Measurements from ENCODE around the gene PCARE.
"Not testable (repeated sequence)": the region's sequence is repeated elsewhere in the genome, so short reads cannot be mapped to it uniquely, and the experiment has no call there.

PCARE gene

DNA sequence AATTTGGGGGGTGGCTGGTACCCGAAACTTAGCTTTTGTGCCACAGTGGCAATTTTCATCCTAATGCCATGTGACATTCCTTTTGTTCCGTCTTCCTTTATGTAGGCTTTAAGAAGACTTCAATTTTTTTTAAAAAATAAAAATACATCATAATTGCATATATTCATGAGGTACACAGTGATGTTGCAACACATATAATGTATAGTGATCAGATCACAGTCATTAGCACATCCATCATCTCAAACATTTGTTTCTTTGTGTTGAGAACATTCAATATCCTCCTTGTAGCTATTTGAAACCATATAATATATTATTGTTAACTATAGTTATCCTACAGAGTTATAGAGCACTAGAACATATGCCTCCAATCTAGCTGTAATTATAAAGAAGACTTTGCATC is 34.9 kb upstream of the PCARE start:
- Histone ChIP-seq H3K9me3 (ENCODE audit: low read length) (no peaks in the 10 kb centered on the region), H3K4me2 (ENCODE audit: low read length) (no peak overlapping the region), H3K4me1 (ENCODE audit: insufficient read depth, low read length, severe bottlenecking) (no peaks in the 10 kb centered on the region), H3K36me3 (ENCODE audit: insufficient read depth, low read length) (no peaks in the 10 kb centered on the region), H3K27ac (ENCODE audit: low read depth, low read length, poor library complexity, severe bottlenecking) (no peak overlapping the region), H4K20me1 (ENCODE audit: insufficient read depth, low read length) (no peaks in the 10 kb centered on the region), H3F3A (ENCODE audit: insufficient read depth, low read length) (no peaks in the 10 kb centered on the region), H3K9me2 (ENCODE audit: low read depth, low read length) (no peaks in the 10 kb centered on the region), H2AFZ (ENCODE audit: low read length) (no peak overlapping the region), H3K4me3 (ENCODE audit: low read depth, low read length, poor library complexity, severe bottlenecking) (no peak overlapping the region), H3K79me2 (ENCODE audit: insufficient read depth, low read length) (no peaks in the 10 kb centered on the region), H3K9ac (ENCODE audit: low read length) (no peak overlapping the region), H3K27me3 (ENCODE audit: insufficient read depth, low read length) (no peaks in the 10 kb centered on the region)
- TF ChIP-seq CTCF (IDR thresholded peaks at IDR 0.05; ENCODE audit: low read length): no peak
- no peak for TF ChIP-seq EZH2 (IDR thresholded peaks at IDR 0.05; ENCODE audit: borderline replicate concordance, low read length)

- Histone ChIP-seq H3K4me1 (ENCODE audit: insufficient read depth, low read length, severe bottlenecking) (no peaks in the 10 kb centered on the region), H3K9ac (ENCODE audit: low read length) (no peak overlapping the region), H3K4me2 (ENCODE audit: low read length) (no peak overlapping the region), H3K9me2 (ENCODE audit: low read depth, low read length) (no peaks in the 10 kb centered on the region), H3F3A (ENCODE audit: insufficient read depth, low read length) (no peaks in the 10 kb centered on the region), H3K27me3 (ENCODE audit: insufficient read depth, low read length) (no peaks in the 10 kb centered on the region), H3K4me3 (ENCODE audit: low read depth, low read length, poor library complexity, severe bottlenecking) (no peak overlapping the region), H3K27ac (ENCODE audit: low read depth, low read length, poor library complexity, severe bottlenecking) (no peak overlapping the region), H4K20me1 (ENCODE audit: insufficient read depth, low read length) (no peaks in the 10 kb centered on the region), H3K9me3 (ENCODE audit: low read length) (no peaks in the 10 kb centered on the region), H3K79me2 (ENCODE audit: insufficient read depth, low read length) (no peaks in the 10 kb centered on the region), H2AFZ (ENCODE audit: low read length) (no peak overlapping the region), H3K36me3 (ENCODE audit: insufficient read depth, low read length) (no peaks in the 10 kb centered on the region)
- no peak for TF ChIP-seq CTCF (IDR thresholded peaks at IDR 0.05; ENCODE audit: low read length)
- TF ChIP-seq EZH2 (IDR thresholded peaks at IDR 0.05; ENCODE audit: borderline replicate concordance, low read length): no peak
Observed at GRCh38 chr2:29108225-29108624, 33.9 kb upstream of the PCARE start.

DNA sequence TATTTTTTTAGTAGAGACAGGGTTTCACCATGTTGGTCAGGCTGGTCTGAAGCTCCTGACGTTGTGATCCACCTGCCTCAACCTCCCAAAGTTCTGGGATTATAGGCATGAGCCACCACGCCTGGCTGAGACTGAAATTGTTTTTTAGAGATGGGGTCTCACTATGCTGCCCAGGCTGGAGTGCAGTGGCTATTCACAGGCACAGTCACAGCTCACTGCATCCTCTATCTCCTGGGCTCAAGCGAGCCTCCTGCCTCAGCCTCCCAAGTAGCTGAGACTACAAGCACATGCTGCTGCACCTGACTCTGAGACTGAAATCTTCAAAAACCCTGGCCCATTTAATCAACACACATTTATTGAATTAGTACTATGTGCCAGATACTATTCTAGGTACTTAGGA is 33.2 kb upstream of the PCARE start:
- not testable (repeated sequence) for H3K4me3 ChIP-seq (ENCODE audit: low read depth, low read length, poor library complexity, severe bottlenecking); H3F3A ChIP-seq (ENCODE audit: insufficient read depth, low read length); H3K4me1 ChIP-seq (ENCODE audit: insufficient read depth, low read length, severe bottlenecking); H3K9me2 ChIP-seq (ENCODE audit: low read depth, low read length); H3K9ac ChIP-seq (ENCODE audit: low read length); H4K20me1 ChIP-seq (ENCODE audit: insufficient read depth, low read length); H3K36me3 ChIP-seq (ENCODE audit: insufficient read depth, low read length); H3K27ac ChIP-seq (ENCODE audit: low read depth, low read length, poor library complexity, severe bottlenecking); H3K9me3 ChIP-seq (ENCODE audit: low read length); H3K4me2 ChIP-seq (ENCODE audit: low read length); H3K27me3 ChIP-seq (ENCODE audit: insufficient read depth, low read length); H2AFZ ChIP-seq (ENCODE audit: low read length); H3K79me2 ChIP-seq (ENCODE audit: insufficient read depth, low read length)

GRCh38 chr2:29106980-29107388 is 32.7 kb upstream of the PCARE start:
- Histone ChIP-seq H3K36me3 (ENCODE audit: insufficient read depth, low read length) (no peaks in the 10 kb centered on the region), H3K9me3 (ENCODE audit: low read length) (no peaks in the 10 kb centered on the region), H3K27me3 (ENCODE audit: insufficient read depth, low read length) (no peaks in the 10 kb centered on the region), H2AFZ (ENCODE audit: low read length) (no peak overlapping the region), H3K4me2 (ENCODE audit: low read length) (no peak overlapping the region), H3K9ac (ENCODE audit: low read length) (no peak overlapping the region), H3K9me2 (ENCODE audit: low read depth, low read length) (no peaks in the 10 kb centered on the region), H4K20me1 (ENCODE audit: insufficient read depth, low read length) (no peaks in the 10 kb centered on the region), H3F3A (ENCODE audit: insufficient read depth, low read length) (no peaks in the 10 kb centered on the region), H3K79me2 (ENCODE audit: insufficient read depth, low read length) (no peaks in the 10 kb centered on the region), H3K27ac (ENCODE audit: low read depth, low read length, poor library complexity, severe bottlenecking) (no peak overlapping the region), H3K4me1 (ENCODE audit: insufficient read depth, low read length, severe bottlenecking) (no peaks in the 10 kb centered on the region), H3K4me3 (ENCODE audit: low read depth, low read length, poor library complexity, severe bottlenecking) (no peak overlapping the region)
- TF ChIP-seq CTCF (IDR thresholded peaks at IDR 0.05; ENCODE audit: low read length) (no peak), EZH2 (IDR thresholded peaks at IDR 0.05; ENCODE audit: borderline replicate concordance, low read length) (no peak)
